Middle frontal gyrus (tissue), 1 donor: ENCODE measurements around the gene ING2.
"Not testable (repeated sequence)": the region's sequence is repeated elsewhere in the genome, so short reads cannot be mapped to it uniquely, and the experiment has no call there.

Source experiments
- DNase-seq: peaks from one replicate; pipeline ENCODE4 v3.0.0-alpha.2; 2015; ENCODE audit warnings: low spot score; ENCODE audit errors: extremely low spot score

Gene ING2

GRCh38 chr4:183548306-183548705, 43.4 kb downstream of the ING2 start:
- DNase-seq: no peak

DNA sequence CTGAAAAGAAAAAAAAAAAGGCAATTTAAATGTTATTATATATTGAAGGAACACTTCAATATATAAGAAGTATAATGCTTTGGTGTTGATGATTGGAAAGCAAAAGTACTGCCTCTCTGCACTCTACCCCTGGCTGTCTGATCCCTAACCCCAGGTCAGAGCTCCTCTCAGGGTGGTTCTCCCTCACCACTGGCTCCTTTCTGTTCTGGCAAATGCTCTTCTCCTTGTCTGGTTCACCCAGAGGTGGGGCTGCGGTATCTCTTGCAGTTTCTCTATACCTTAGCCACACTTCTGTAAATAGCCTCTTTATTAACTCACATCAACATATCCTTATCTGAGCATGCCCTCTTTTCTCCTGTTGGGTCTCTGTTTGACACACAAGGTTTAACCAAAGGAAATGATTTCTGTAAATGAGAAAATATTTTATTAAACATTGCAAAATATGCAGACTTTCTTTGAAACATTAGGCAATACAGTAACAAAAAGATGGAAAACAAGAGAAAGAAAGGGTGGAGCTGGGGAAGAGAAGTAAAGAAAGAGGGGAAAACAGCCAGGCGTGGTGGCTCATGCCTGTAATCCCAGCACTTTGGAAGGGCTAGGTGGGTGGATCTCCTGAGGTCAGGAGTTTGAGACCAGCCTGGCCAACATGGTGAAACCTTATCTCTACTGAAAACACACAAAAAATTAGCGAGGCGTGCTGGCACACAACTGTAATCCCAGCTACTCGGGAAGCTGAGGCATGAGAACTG, 45.7 kb downstream of the ING2 start:
- DNase-seq: no peak

GRCh38 chr4:183552274-183553146, 47.7 kb downstream of the ING2 start:
- no peak for DNase-seq

DNA sequence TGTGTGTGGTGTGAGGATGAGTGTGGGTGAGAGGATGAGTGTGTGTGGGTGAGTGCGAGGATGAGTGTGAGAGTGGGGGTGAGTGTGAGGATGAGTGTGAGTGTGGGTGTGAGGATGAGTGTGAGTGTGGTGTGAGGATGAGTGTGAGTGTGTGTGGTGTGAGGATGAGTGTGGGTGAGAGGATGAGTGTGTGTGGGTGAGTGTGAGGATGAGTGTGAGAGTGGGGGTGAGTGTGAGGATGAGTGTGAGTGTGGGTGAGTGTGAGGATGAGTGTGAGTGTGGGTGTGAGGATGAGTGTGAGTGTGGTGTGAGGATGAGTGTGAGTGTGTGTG, 48.3 kb downstream of the ING2 start:
- DNase-seq: not testable (repeated sequence)

GRCh38 chr4:183553601-183554345, 48.9 kb downstream of the ING2 start:
- no peak for DNase-seq

- no peak for DNase-seq
These were observed 49.5 kb downstream of the ING2 start for GRCh38 chr4:183554346-183554686.

- DNase-seq: no peak
These were observed 50.2 kb downstream of the ING2 start for GRCh38 chr4:183554878-183555585.

DNA sequence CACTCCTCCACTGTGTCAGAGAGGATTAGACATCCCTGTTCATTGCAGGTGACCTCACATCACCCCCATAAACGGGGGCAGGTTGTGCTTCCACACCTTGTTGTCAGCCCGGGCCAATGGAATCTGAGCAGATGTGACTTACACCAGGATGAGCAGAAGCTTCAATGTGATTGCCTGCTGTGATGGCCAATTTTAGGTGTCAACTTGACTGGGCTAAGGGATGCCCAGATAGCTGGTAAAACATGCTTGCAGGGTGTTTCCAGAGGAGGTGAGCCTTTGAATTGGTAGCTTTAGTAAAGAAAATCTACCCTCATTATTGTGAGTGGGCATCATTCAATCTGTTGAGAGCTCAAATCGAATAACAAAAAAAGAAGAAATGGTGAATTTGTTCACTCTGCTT, 52.1 kb downstream of the ING2 start:
- DNase-seq: no peak

DNA sequence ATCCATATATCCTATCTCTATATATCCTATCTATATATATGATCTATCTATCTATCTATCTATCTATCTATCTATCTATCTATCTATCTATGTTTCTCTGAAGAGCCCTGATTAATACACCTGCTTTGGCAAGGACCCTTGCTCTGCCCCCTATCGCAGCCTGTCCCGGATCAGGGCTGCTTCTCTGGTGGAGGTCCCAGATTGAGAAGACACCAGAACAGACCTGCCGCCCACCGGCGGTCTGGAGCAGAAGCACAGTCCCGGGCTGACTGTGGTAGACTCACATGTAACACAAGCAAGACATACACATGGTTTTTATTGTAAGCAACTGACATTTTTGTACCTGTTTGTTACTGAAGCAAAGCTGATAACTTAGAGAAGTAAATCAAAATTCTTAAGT, 52.8 kb downstream of the ING2 start:
- DNase-seq: no peak

GRCh38 chr4:183558873-183559272, 54.0 kb downstream of the ING2 start:
- no peak for DNase-seq

DNA sequence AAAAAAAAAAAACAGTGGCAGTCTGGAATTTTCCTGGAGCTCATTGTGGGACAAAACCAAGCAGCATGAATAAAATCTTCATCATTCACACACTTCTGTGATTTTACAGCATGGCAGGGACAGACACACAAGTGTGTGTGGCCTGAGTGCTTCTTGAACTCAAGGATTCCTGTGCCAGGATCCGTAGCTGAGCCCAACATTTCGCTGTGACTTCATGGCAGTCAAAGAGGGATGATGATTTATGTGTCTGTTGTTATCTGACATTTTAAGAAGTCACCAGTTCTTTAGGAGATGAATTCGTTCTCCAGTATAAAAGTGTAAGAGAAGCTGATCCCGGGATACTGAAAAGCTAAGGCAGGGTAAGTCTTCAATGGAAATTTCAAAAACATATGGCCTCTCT, 57.0 kb downstream of the ING2 start:
- DNase-seq: no peak
